Omental fat pad (tissue), 4 donors: ENCODE data around the gene GPC6. TPM values are rescaled to one million over a fixed set of nuclear protein-coding genes. Genes with fewer than 3 reads are reported as not detected.

Experiments used
- ATAC-seq: fragments of 150-250 bp; one replicate; pipeline ENCODE4 v1.9.1; 2016; ENCODE audit warnings: mild to moderate bottlenecking, moderate library complexity; ENCODE audit not compliant: low FRiP score
- DNase-seq: peaks from one replicate; pipeline ENCODE4 v3.0.0-alpha.2; 2019; ENCODE audit warnings: low spot score
- CTCF ChIP-seq, 3 donors: fragments of 450-650 bp; IDR thresholded peaks; one replicate each; pipeline ENCODE4 v1.5.1; 2016 to 2017; ENCODE audit warnings: antibody characterized with exemption in 3 of 3, mild to moderate bottlenecking in 3 of 3, moderate library complexity in 2 of 3
- total RNA-seq, 4 donors: library from RNA; depleted of rRNA; stranded (reverse); fragments of >200 nt; gene quantifications; one replicate each; pipeline ENCODE4 v1.1.0, GENCODE V29; 2016

GPC6 gene
- total RNA-seq, 4 donors from 2014 or later = 9.2 to 24.4 (median 16.4) TPM

- DNase-seq (no peak), ATAC-seq (no peak)
- no peak for TF ChIP-seq CTCF (IDR thresholded peaks at IDR 0.05)
Observed at GRCh38 chr13:94030415-94031119, 804.0 kb downstream of the GPC6 start.

- DNase-seq (no peak), ATAC-seq (no peak)
- no peak for TF ChIP-seq CTCF (IDR thresholded peaks at IDR 0.05)
Observed at GRCh38 chr13:94031609-94032008, 805.0 kb downstream of the GPC6 start.

- TF ChIP-seq CTCF (IDR thresholded peaks at IDR 0.05) = no peak
- DNase-seq (no peak), ATAC-seq (no peak)
Observed at GRCh38 chr13:94033098-94033497, 806.5 kb downstream of the GPC6 start.

- no peak for DNase-seq
- TF ChIP-seq CTCF (IDR thresholded peaks at IDR 0.05) = no peak
- no peak for ATAC-seq
Observed at GRCh38 chr13:94033830-94034642, 807.4 kb downstream of the GPC6 start.

- no peak for DNase-seq
- no peak for ATAC-seq
- TF ChIP-seq CTCF (IDR thresholded peaks at IDR 0.05) = no peak
Observed at GRCh38 chr13:94050039-94050438, 823.4 kb downstream of the GPC6 start.

GRCh38 chr13:94050686-94051085, 824.1 kb downstream of the GPC6 start:
- no peak for ATAC-seq
- DNase-seq = no peak
- no peak for TF ChIP-seq CTCF (IDR thresholded peaks at IDR 0.05)
